AG10803 (cell line): ENCODE data around the gene RSU1.
A peak's percentile ranks its signal among the peaks of the same experiment; 100 is the strongest.

ENCODE experiments used
- DNase-seq: peaks from one replicate; pipeline ENCODE4 v3.0.0; 2010; ENCODE audit warnings: low read depth
- H3K4me3 ChIP-seq: 2 replicates; pipeline ENCODE4 v1.5.1; 2011; ENCODE audit warnings: mild to moderate bottlenecking, low read length, control low read depth
- CTCF ChIP-seq: conservative IDR thresholded peaks from 2 replicates; pipeline ENCODE4 v1.5.1; 2011; ENCODE audit warnings: mild to moderate bottlenecking, low read length, control low read depth, inconsistent platforms

Gene RSU1

GRCh38 chr10:16606421-16606820 lies 210.8 kb downstream of the RSU1 start:
- no peak for TF ChIP-seq CTCF
- no peak overlapping the region for H3K4me3 ChIP-seq
- peak; percentile 68 for DNase-seq

- H3K4me3 ChIP-seq = no peak overlapping the region
- no peak for TF ChIP-seq CTCF
- DNase-seq = no peak
Observed at GRCh38 chr10:16603308-16603707, 213.9 kb downstream of the RSU1 start.

GRCh38 chr10:16602104-16602775 lies 215.0 kb downstream of the RSU1 start:
- H3K4me3 ChIP-seq = no peak overlapping the region
- DNase-seq = no peak
- TF ChIP-seq CTCF = no peak

- H3K4me3 ChIP-seq = no peak overlapping the region
- DNase-seq = no peak
Observed at GRCh38 chr10:16599662-16600061, 217.6 kb downstream of the RSU1 start.

GRCh38 chr10:16597656-16598055 lies 219.6 kb downstream of the RSU1 start:
- TF ChIP-seq CTCF = no peak
- no peak overlapping the region for H3K4me3 ChIP-seq
- DNase-seq = peak; percentile 11

More at GRCh38 chr10:16599662-16600061, 217.6 kb downstream of the RSU1 start:
- no peak for TF ChIP-seq CTCF

GRCh38 chr10:16592378-16592777 lies 224.8 kb downstream of the RSU1 start:
- TF ChIP-seq CTCF = no peak
- no peak overlapping the region for H3K4me3 ChIP-seq
- DNase-seq = peak; percentile 45

GRCh38 chr10:16586358-16587138 lies 230.7 kb downstream of the RSU1 start:
- DNase-seq = no peak
- no peak for TF ChIP-seq CTCF
- H3K4me3 ChIP-seq = no peak overlapping the region
